Omental fat pad (tissue), 4 donors: Measurements from ENCODE around the gene CEBPG. TPM values are rescaled to one million over a fixed set of nuclear protein-coding genes. Genes with fewer than 3 reads are reported as not detected.

Experiments
- ATAC-seq: fragments of 150-250 bp; one replicate; pipeline ENCODE4 v1.9.1; 2016; ENCODE audit warnings: mild to moderate bottlenecking, moderate library complexity; ENCODE audit not compliant: low FRiP score
- DNase-seq: peaks from one replicate; pipeline ENCODE4 v3.0.0-alpha.2; 2019; ENCODE audit warnings: low spot score
- CTCF ChIP-seq, 3 donors: fragments of 450-650 bp; IDR thresholded peaks; one replicate each; pipeline ENCODE4 v1.5.1; 2016 to 2017; ENCODE audit warnings: antibody characterized with exemption in 3 of 3, mild to moderate bottlenecking in 3 of 3, moderate library complexity in 2 of 3
- total RNA-seq, 4 donors: library from RNA; depleted of rRNA; stranded (reverse); fragments of >200 nt; gene quantifications; one replicate each; pipeline ENCODE4 v1.1.0, GENCODE V29; 2016

The CEBPG gene
- total RNA-seq, 4 donors from 2014 or later: 19.4 to 41.1 (median 30.0) TPM

GRCh38 chr19:33399081-33399744 is 25.7 kb downstream of the CEBPG start:
- no peak for TF ChIP-seq CTCF (IDR thresholded peaks at IDR 0.05)
- DNase-seq: no peak
- no peak for ATAC-seq

GRCh38 chr19:33399745-33400681 is 26.5 kb downstream of the CEBPG start:
- ATAC-seq (no peak), DNase-seq (no peak)
- TF ChIP-seq CTCF (IDR thresholded peaks at IDR 0.05): no peak

- DNase-seq (no peak), ATAC-seq (no peak)
- TF ChIP-seq CTCF (IDR thresholded peaks at IDR 0.05): no peak
Measured at GRCh38 chr19:33400856-33401682, 27.6 kb downstream of the CEBPG start.

- ATAC-seq: no peak
- DNase-seq: no peak
- no peak for TF ChIP-seq CTCF (IDR thresholded peaks at IDR 0.05)
Measured at GRCh38 chr19:33401683-33402420, 28.3 kb downstream of the CEBPG start.

GRCh38 chr19:33402421-33403220 is 29.1 kb downstream of the CEBPG start:
- TF ChIP-seq CTCF (IDR thresholded peaks at IDR 0.05): no peak
- ATAC-seq (no peak), DNase-seq (no peak)
